PC-9 (cell line): ENCODE data around the gene YAF2. TPM values are rescaled to one million over a fixed set of nuclear protein-coding genes. Genes with fewer than 3 reads are reported as not detected.

Source experiments
- BruUV-seq: library from RNA; stranded (reverse); fragments of 400-500 nt; replicated peaks from 2 replicates; lab custom pipeline; 2021; lab: Mats Ljungman, UMichigan
- CTCF ChIA-PET: fragments of 300-600 bp; sonication (Branson Sonifier 250); formaldehyde crosslinking; loops from one replicate; lab custom pipeline; 2022; ENCODE audit warnings: antibody characterized with exemption; lab: Charles Lee
- POLR2A ChIA-PET: fragments of 300-600 bp; sonication (Branson Sonifier 250); formaldehyde crosslinking; loops from one replicate; lab custom pipeline; 2022; ENCODE audit warnings: antibody characterized with exemption; ENCODE audit not compliant: unreplicated experiment; lab: Charles Lee
- DNase-seq, 2 experiments: peaks; one replicate each; pipeline versions ENCODE4 v3.0.0 to v3.0.0-alpha.2; 2015 to 2022; ENCODE audit warnings: mixed read lengths in 1 of 2
- H2AFZ ChIP-seq: fragments of 200-600 bp; sonication (generic); 2 replicates; pipeline ENCODE4 v1.8.1; 2017; ENCODE audit warnings: antibody characterized with exemption
- H3F3A ChIP-seq: fragments of 200-600 bp; sonication (generic); 2 replicates; pipeline ENCODE4 v1.8.1; 2017; ENCODE audit warnings: antibody characterized with exemption, mild to moderate bottlenecking, low read depth; ENCODE audit not compliant: insufficient read depth
- H3K27ac ChIP-seq: fragments of 200-600 bp; sonication (generic); 2 replicates; pipeline ENCODE4 v1.6.1; 2016; ENCODE audit warnings: mixed run types
- H3K27me3 ChIP-seq: fragments of 200-600 bp; sonication (generic); 2 replicates; pipeline ENCODE4 v1.6.1; 2016; ENCODE audit warnings: low read depth, mixed run types; ENCODE audit not compliant: insufficient read depth
- H3K36me3 ChIP-seq: fragments of 200-600 bp; sonication (generic); 2 replicates; pipeline ENCODE4 v1.6.1; 2016; ENCODE audit warnings: low read depth, mixed run types
- H3K4me1 ChIP-seq: fragments of 200-600 bp; sonication (generic); replicated peaks from 2 replicates; pipeline ENCODE4 v1.6.1; 2016; ENCODE audit warnings: mixed run types; ENCODE audit not compliant: insufficient read depth
- H3K4me2 ChIP-seq: fragments of 200-600 bp; sonication (generic); 2 replicates; pipeline ENCODE4 v1.6.1; 2017; ENCODE audit warnings: mixed run types
- H3K4me3 ChIP-seq: fragments of 200-600 bp; sonication (generic); 2 replicates; pipeline ENCODE4 v1.6.1; 2016; ENCODE audit warnings: mixed run types
- H3K79me2 ChIP-seq: fragments of 200-600 bp; sonication (generic); 2 replicates; pipeline ENCODE4 v1.6.1; 2017; ENCODE audit warnings: low read depth, mixed run types
- H3K9me2 ChIP-seq: fragments of 200-600 bp; sonication (generic); 2 replicates; pipeline ENCODE4 v1.8.1; 2017; ENCODE audit warnings: mild to moderate bottlenecking; ENCODE audit not compliant: insufficient read depth
- H3K9me3 ChIP-seq: fragments of 200-600 bp; sonication (generic); 2 replicates; pipeline ENCODE4 v1.8.1; 2016; ENCODE audit warnings: low read depth; ENCODE audit not compliant: insufficient read depth
- H4K20me1 ChIP-seq: fragments of 200-600 bp; sonication (generic); 2 replicates; pipeline ENCODE4 v1.8.1; 2017; ENCODE audit not compliant: insufficient read depth
- CTCF ChIP-seq: fragments of 200-600 bp; sonication (generic); conservative IDR thresholded peaks from 2 replicates; pipeline ENCODE4 v1.6.1; 2017; ENCODE audit warnings: mixed run types, antibody characterized with exemption, mild to moderate bottlenecking, moderate library complexity
- EZH2 ChIP-seq: fragments of 200-600 bp; sonication (generic); IDR thresholded peaks from 2 replicates; pipeline ENCODE4 v1.8.0; 2017; ENCODE audit warnings: antibody characterized with exemption, low read depth
- intact Hi-C: fragments of 100-400 bp; cut with micrococcal nuclease; formaldehyde crosslinking; loops from one replicate; pipeline ENCODE4 v1.10.0; 2022; ENCODE audit not compliant: unreplicated experiment
- total RNA-seq: library from RNA; stranded (reverse); gene quantifications from 2 replicates; pipeline ENCODE4 v1.2.3, GENCODE V29; 2021

Gene YAF2
- total RNA-seq, 1 experiment from 2014 or later, result 11.6 TPM

GRCh38 chr12:42237853-42238239 is 202 bp downstream of the YAF2 start:
- DNase-seq, result no peak
- TF ChIP-seq EZH2 (no peak), CTCF (no peak)
- Histone ChIP-seq H2AFZ (peak overlapping the region; percentile 80; the same call in 1 of the 2 replicates), H3K36me3 (no peaks in the 10 kb centered on the region), H3K27ac (peak overlapping the region; percentile 54; the same call in 1 of the 2 replicates), H3K4me2 (peak overlapping the region; percentile 53; the same call in 1 of the 2 replicates), H3K4me3 (peak overlapping the region; percentile 67), H4K20me1 (no peaks in the 10 kb centered on the region), H3K27me3 (no peaks in the 10 kb centered on the region), H3K9me2 (no peaks in the 10 kb centered on the region), H3F3A (no peaks in the 10 kb centered on the region), H3K9me3 (no peaks in the 10 kb centered on the region), H3K4me1 (peaks cover 19% of the 10 kb centered on the region), H3K79me2 (peaks cover 37% of the 10 kb centered on the region)
- ChIA-PET CTCF (no interaction called here), POLR2A (interaction anchor here (0.5 kb wide), 1 partner anchor 1430 kb away, joined by 3 read pairs; no protein-coding TSS in a partner anchor)
- no TSS peak for BruUV-seq
- intact Hi-C loops, result loop anchor here (5.0 kb wide), 2 partner anchors 89 to 96 kb away; partner anchors contain the start of genes GXYLT1, PPHLN1 and ZCRB1

- ChIA-PET POLR2A (interaction anchor here (0.5 to 0.7 kb wide), 2 partner anchors 92 to 1429 kb away, joined by 3 to 8 read pairs; no protein-coding TSS in a partner anchor), CTCF (no interaction called here)
- Histone ChIP-seq H3K79me2 (peaks cover 39% of the 10 kb centered on the region), H3K27ac (0 out of 2 replicates have a peak overlapping the region, but pooled peaks have one; percentile 26), H3K4me2 (peak overlapping the region; percentile 90), H4K20me1 (no peaks in the 10 kb centered on the region), H3K36me3 (no peaks in the 10 kb centered on the region), H3K9me3 (no peaks in the 10 kb centered on the region), H3K4me3 (peak overlapping the region; percentile 74), H3K4me1 (peaks cover 19% of the 10 kb centered on the region), H3F3A (no peaks in the 10 kb centered on the region), H3K9me2 (no peaks in the 10 kb centered on the region), H2AFZ (peak overlapping the region; percentile 95), H3K27me3 (no peaks in the 10 kb centered on the region)
- BruUV-seq, result no TSS peak
- TF ChIP-seq CTCF (peak; percentile 50; the same call in 1 of the 2 replicates), EZH2 (no peak)
- intact Hi-C loops, result loop anchor here (5.0 kb wide), 2 partner anchors 90 to 95 kb away; partner anchors contain the start of genes GXYLT1, PPHLN1 and ZCRB1
- peak; percentile 64 to 67 for DNase-seq
Measured at GRCh38 chr12:42237052-42237852, 796 bp downstream of the YAF2 start.

DNA sequence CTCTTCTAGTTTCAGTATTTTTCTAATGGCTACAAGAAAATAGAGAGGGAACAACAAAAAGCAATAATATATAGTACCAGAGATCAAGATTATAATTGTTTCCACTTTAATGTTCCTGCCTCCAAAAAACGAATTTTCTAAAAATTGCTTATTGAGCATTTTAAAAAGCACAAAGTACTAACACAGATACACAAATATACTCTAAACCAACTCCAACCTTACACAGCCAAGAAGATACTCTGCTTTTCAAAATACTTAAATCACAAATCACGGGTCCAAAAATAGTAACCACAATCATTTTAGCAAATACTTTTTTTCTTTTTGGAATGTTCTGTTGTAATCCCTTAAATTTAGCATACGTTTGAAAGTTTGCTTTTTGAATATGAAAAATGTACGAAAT is 2.0 kb downstream of the YAF2 start:
- Histone ChIP-seq H3K4me2 (peak overlapping the region; percentile 90), H3K9me3 (no peaks in the 10 kb centered on the region), H3K27me3 (no peaks in the 10 kb centered on the region), H3K4me3 (peak overlapping the region; percentile 74; the same call in 1 of the 2 replicates), H3K4me1 (peaks cover 19% of the 10 kb centered on the region), H3F3A (no peaks in the 10 kb centered on the region), H4K20me1 (no peaks in the 10 kb centered on the region), H2AFZ (no peak overlapping the region), H3K9me2 (no peaks in the 10 kb centered on the region), H3K27ac (no peak overlapping the region), H3K79me2 (peaks cover 44% of the 10 kb centered on the region), H3K36me3 (no peaks in the 10 kb centered on the region)
- DNase-seq, result no peak
- no TSS peak for BruUV-seq
- TF ChIP-seq EZH2 (no peak), CTCF (no peak)
- CTCF ChIA-PET, result no interaction called here
- intact Hi-C loops, result loop anchor here (5.0 kb wide), 2 partner anchors 91 to 94 kb away; partner anchors contain the start of genes GXYLT1, PPHLN1 and ZCRB1
- POLR2A ChIA-PET, result no interaction called here
